Esophagus squamous epithelium (tissue), 4 donors: ENCODE measurements around the gene WDR5B.
"Not testable (repeated sequence)": the region's sequence is repeated elsewhere in the genome, so short reads cannot be mapped to it uniquely, and the experiment has no call there.

ENCODE experiments used
- POLR2A ChIP-seq, 4 donors: fragments of 450-650 bp; IDR thresholded peaks; one replicate each; pipeline ENCODE4 v1.6.1; 2017; ENCODE audit warnings: antibody characterized with exemption in 4 of 4, mild to moderate bottlenecking in 4 of 4, moderate library complexity in 3 of 4
- TF ChIP-seq, protein P1 (sequence below), 6 experiments: fragments of 450-650 bp in 4 of 6; fragments of 200-600 bp in 2 of 6; sonication (generic) in 2 of 6; IDR thresholded peaks; one replicate each; pipeline ENCODE4 v1.5.1; 2016 to 2019; ENCODE audit warnings: antibody characterized with exemption in 6 of 6, mild to moderate bottlenecking in 4 of 6, moderate library complexity in 4 of 6

DNA sequence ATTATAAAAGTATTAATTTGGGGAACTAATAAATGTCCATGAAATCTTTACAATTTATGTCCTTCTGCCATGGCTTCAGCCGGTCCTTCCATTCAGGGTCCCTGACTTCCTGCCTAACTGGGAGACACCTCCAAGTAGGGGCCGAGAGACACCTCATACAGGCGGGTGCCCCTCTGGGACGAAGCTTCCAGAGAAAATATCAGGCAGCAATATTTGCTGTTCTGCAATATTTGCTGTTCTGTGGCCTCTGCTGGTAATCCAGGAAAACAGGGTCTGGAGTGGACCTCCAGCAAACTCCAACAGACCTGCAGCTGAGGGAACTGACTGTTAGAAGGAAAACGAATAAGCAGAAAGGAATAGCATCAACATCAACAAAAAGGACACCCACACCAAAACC lies 28.6 kb upstream of the WDR5B start:
- TF ChIP-seq, protein P1, sequence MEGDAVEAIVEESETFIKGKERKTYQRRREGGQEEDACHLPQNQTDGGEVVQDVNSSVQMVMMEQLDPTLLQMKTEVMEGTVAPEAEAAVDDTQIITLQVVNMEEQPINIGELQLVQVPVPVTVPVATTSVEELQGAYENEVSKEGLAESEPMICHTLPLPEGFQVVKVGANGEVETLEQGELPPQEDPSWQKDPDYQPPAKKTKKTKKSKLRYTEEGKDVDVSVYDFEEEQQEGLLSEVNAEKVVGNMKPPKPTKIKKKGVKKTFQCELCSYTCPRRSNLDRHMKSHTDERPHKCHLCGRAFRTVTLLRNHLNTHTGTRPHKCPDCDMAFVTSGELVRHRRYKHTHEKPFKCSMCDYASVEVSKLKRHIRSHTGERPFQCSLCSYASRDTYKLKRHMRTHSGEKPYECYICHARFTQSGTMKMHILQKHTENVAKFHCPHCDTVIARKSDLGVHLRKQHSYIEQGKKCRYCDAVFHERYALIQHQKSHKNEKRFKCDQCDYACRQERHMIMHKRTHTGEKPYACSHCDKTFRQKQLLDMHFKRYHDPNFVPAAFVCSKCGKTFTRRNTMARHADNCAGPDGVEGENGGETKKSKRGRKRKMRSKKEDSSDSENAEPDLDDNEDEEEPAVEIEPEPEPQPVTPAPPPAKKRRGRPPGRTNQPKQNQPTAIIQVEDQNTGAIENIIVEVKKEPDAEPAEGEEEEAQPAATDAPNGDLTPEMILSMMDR (IDR thresholded peaks at IDR 0.05) = not testable (repeated sequence)
- not testable (repeated sequence) for TF ChIP-seq POLR2A (IDR thresholded peaks at IDR 0.05)
